ENCODE data around the gene KLK5. TPM values are rescaled to one million over a fixed set of nuclear protein-coding genes. Genes with fewer than 3 reads are reported as not detected.

Gene KLK5
- total RNA-seq (0.28 TPM), polyA plus RNA-seq (1.9 TPM)
- long read RNA-seq, donor 1: 0 reads
- long read RNA-seq, donor 2: 0 reads
- long read RNA-seq, donor 3: 0 reads
- long read RNA-seq, donor 4: 0 reads
- long read RNA-seq, donor 5: 0 reads
- long read RNA-seq, donor 6: 0 reads
- long read RNA-seq, donor 7: 0 reads
- long read RNA-seq, donor 8: 0 reads
- long read RNA-seq, donor 9: 0 reads
- long read RNA-seq, donor 10: 0 reads

DNA sequence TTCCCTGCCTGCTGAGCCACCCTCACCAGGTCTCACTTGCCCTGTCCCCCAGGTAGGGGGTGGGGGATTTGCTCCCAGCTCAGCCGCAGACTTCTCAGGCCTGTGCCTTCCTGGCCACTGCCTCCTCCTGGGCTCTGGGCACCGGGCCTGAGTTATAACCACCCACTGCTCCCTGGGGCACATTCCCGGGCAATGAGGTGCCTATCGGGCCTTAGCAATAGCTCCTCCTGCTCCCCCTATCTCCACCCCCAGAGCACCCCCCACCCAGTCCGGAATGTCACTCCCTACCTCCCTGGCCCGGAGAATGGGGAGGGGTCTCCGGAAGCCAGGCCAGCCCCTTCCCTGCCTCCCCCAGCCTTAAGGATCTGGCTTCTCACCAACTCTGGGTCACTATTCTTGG, at the start of gene KLK5:
TSS of gene KLK5 (minus strand) at position 129 of the 400 bp plus-strand sequence. CDS start 381 bp downstream, outside the sequence.
- Histone ChIP-seq H3K4me1 (ENCODE audit: control insufficient read depth in 2 of 2, insufficient read depth in 2 of 2, low read length in 2 of 2) (no peaks in the 10 kb centered on the region), H3K27me3 (ENCODE audit: control insufficient read depth in 2 of 2, insufficient read depth in 1 of 2, low read length in 1 of 2) (peaks cover 0 to 2% of the 10 kb centered on the region in 2 donors), H3K27ac (ENCODE audit: low read depth in 1 of 2, low read length in 1 of 2) (no peak within 1 kb of the TSS), H3K36me3 (ENCODE audit: control insufficient read depth in 2 of 2, insufficient read depth in 2 of 2, low read length in 1 of 2) (no peaks in the 10 kb centered on the region), H3K4me3 (ENCODE audit: low read length in 2 of 2) (no peak within 1 kb of the TSS), H3K9me3 (ENCODE audit: control insufficient read depth in 2 of 2, insufficient read depth in 1 of 2, low read length in 1 of 2) (no peaks in the 10 kb centered on the region)
- 29% methylated on average over 7 of the region's 7 CpGs for WGBS
- no peak for DNase-seq (ENCODE audit: low read depth in 6 of 9, low spot score in 9 of 9)

DNA sequence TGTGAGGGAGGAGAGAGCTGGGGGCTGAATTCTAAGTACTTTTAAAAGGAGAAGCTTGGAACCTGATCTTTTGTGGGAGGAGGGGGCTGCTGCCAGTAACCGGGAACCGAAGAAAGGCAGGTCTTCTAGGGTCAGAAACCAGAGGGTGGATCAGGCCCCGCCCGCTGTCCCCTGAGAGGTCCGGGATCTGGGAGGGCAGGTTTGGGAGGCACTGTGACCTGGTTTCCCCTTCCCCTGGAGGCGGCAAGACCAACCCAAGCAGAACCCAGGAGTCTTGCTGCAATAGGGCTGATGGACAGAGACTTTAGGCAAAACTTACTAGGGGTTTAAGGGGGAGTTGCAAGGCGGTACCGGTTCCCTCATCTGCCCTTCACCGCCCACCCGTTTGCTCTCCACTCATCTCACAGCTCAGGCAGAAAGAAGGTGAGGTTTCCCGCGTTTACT, 49.3 kb upstream of the KLK5 start:
- no peak overlapping the region for H3K4me3 ChIP-seq (ENCODE audit: low read length in 2 of 2)
- no peak for DNase-seq (ENCODE audit: low read depth in 6 of 9, low spot score in 9 of 9)
- 46% methylated on average over 12 of the region's 12 CpGs for WGBS
- no peak overlapping the region for H3K27ac ChIP-seq (ENCODE audit: low read depth in 1 of 2, low read length in 1 of 2)
- no peaks in the 10 kb centered on the region for H3K36me3 ChIP-seq (ENCODE audit: control insufficient read depth in 2 of 2, insufficient read depth in 2 of 2, low read length in 1 of 2)
- H3K9me3 ChIP-seq (ENCODE audit: control insufficient read depth in 2 of 2, insufficient read depth in 1 of 2, low read length in 1 of 2): peaks cover 0 to 3% of the 10 kb centered on the region in 2 donors
- peaks cover 0 to 22% of the 10 kb centered on the region in 2 donors for H3K27me3 ChIP-seq (ENCODE audit: control insufficient read depth in 2 of 2, insufficient read depth in 1 of 2, low read length in 1 of 2)
- H3K4me1 ChIP-seq (ENCODE audit: control insufficient read depth in 2 of 2, insufficient read depth in 2 of 2, low read length in 2 of 2): no peaks in the 10 kb centered on the region

DNA sequence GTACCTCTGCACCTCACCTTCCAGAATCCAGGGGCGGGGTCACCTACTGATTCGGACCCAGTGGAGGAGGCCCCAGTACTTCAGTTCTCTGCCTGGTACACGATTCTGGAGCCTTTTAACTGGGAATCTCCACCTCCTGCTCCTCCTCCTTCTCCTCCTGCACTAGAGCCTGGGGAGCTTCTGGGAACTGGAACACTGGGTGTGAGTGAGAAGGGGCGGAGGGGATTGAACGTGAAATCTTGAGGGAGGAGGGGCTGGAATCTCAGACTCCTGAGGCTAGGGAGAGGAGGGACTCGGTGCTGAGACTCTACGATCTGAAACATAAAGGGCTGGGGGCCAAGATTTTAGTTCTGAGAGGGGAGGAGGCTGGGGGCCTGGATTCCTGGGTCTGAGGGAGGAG, 48.7 kb upstream of the KLK5 start, which contains the start of gene KLK8:
TSS of gene KLK8 (minus strand) at position 90 of the 400 bp plus-strand sequence. CDS start 437 bp downstream, outside the sequence.
- DNase-seq (ENCODE audit: low read depth in 6 of 9, low spot score in 9 of 9): no peak
- H3K9me3 ChIP-seq (ENCODE audit: control insufficient read depth in 2 of 2, insufficient read depth in 1 of 2, low read length in 1 of 2): peaks cover 0 to 3% of the 10 kb centered on the region in 2 donors
- H3K4me3 ChIP-seq (ENCODE audit: low read length in 2 of 2): no peak within 1 kb of the TSS
- H3K27ac ChIP-seq (ENCODE audit: low read depth in 1 of 2, low read length in 1 of 2): no peak within 1 kb of the TSS
- no peaks in the 10 kb centered on the region for H3K4me1 ChIP-seq (ENCODE audit: control insufficient read depth in 2 of 2, insufficient read depth in 2 of 2, low read length in 2 of 2)
- H3K36me3 ChIP-seq (ENCODE audit: control insufficient read depth in 2 of 2, insufficient read depth in 2 of 2, low read length in 1 of 2): no peaks in the 10 kb centered on the region
- 46% methylated on average over 7 of the region's 7 CpGs for WGBS
- H3K27me3 ChIP-seq (ENCODE audit: control insufficient read depth in 2 of 2, insufficient read depth in 1 of 2, low read length in 1 of 2): peaks cover 0 to 22% of the 10 kb centered on the region in 2 donors

- DNase-seq (ENCODE audit: low read depth in 6 of 9, low spot score in 9 of 9): no peak
- H3K36me3 ChIP-seq (ENCODE audit: control insufficient read depth in 2 of 2, insufficient read depth in 2 of 2, low read length in 1 of 2): no peaks in the 10 kb centered on the region
- 42% methylated on average over 16 of the region's 16 CpGs for WGBS
- H3K4me3 ChIP-seq (ENCODE audit: low read length in 2 of 2): no peak overlapping the region
- no peak overlapping the region for H3K27ac ChIP-seq (ENCODE audit: low read depth in 1 of 2, low read length in 1 of 2)
- peaks cover 0 to 3% of the 10 kb centered on the region in 2 donors for H3K9me3 ChIP-seq (ENCODE audit: control insufficient read depth in 2 of 2, insufficient read depth in 1 of 2, low read length in 1 of 2)
- peaks cover 0 to 22% of the 10 kb centered on the region in 2 donors for H3K27me3 ChIP-seq (ENCODE audit: control insufficient read depth in 2 of 2, insufficient read depth in 1 of 2, low read length in 1 of 2)
- no peaks in the 10 kb centered on the region for H3K4me1 ChIP-seq (ENCODE audit: control insufficient read depth in 2 of 2, insufficient read depth in 2 of 2, low read length in 2 of 2)
These were observed 48.1 kb upstream of the KLK5 start for GRCh38 chr19:51000981-51001380.

GRCh38 chr19:51000426-51000825, 47.6 kb upstream of the KLK5 start:
- no peak overlapping the region for H3K4me3 ChIP-seq (ENCODE audit: low read length in 2 of 2)
- 93% methylated on average over 10 of the region's 10 CpGs for WGBS
- peaks cover 0 to 3% of the 10 kb centered on the region in 2 donors for H3K9me3 ChIP-seq (ENCODE audit: control insufficient read depth in 2 of 2, insufficient read depth in 1 of 2, low read length in 1 of 2)
- H3K4me1 ChIP-seq (ENCODE audit: control insufficient read depth in 2 of 2, insufficient read depth in 2 of 2, low read length in 2 of 2): no peaks in the 10 kb centered on the region
- H3K27me3 ChIP-seq (ENCODE audit: control insufficient read depth in 2 of 2, insufficient read depth in 1 of 2, low read length in 1 of 2): peaks cover 0 to 22% of the 10 kb centered on the region in 2 donors
- DNase-seq (ENCODE audit: low read depth in 6 of 9, low spot score in 9 of 9): no peak
- no peak overlapping the region for H3K27ac ChIP-seq (ENCODE audit: low read depth in 1 of 2, low read length in 1 of 2)
- no peaks in the 10 kb centered on the region for H3K36me3 ChIP-seq (ENCODE audit: control insufficient read depth in 2 of 2, insufficient read depth in 2 of 2, low read length in 1 of 2)

GRCh38 chr19:50998686-50999085, 45.8 kb upstream of the KLK5 start:
- peaks cover 0 to 22% of the 10 kb centered on the region in 2 donors for H3K27me3 ChIP-seq (ENCODE audit: control insufficient read depth in 2 of 2, insufficient read depth in 1 of 2, low read length in 1 of 2)
- DNase-seq (ENCODE audit: low read depth in 6 of 9, low spot score in 9 of 9): no peak
- WGBS: 88% methylated on average over 4 of the region's 4 CpGs

GRCh38 chr19:50998061-50998460, 45.2 kb upstream of the KLK5 start:
- 81% methylated on average over 5 of the region's 5 CpGs for WGBS
- Histone ChIP-seq H3K27ac (ENCODE audit: low read depth in 1 of 2, low read length in 1 of 2) (no peak overlapping the region), H3K4me1 (ENCODE audit: control insufficient read depth in 2 of 2, insufficient read depth in 2 of 2, low read length in 2 of 2) (no peaks in the 10 kb centered on the region), H3K36me3 (ENCODE audit: control insufficient read depth in 2 of 2, insufficient read depth in 2 of 2, low read length in 1 of 2) (no peaks in the 10 kb centered on the region), H3K9me3 (ENCODE audit: control insufficient read depth in 2 of 2, insufficient read depth in 1 of 2, low read length in 1 of 2) (peaks cover 0 to 3% of the 10 kb centered on the region in 2 donors), H3K4me3 (ENCODE audit: low read length in 2 of 2) (no peak overlapping the region), H3K27me3 (ENCODE audit: control insufficient read depth in 2 of 2, insufficient read depth in 1 of 2, low read length in 1 of 2) (peaks cover 0 to 22% of the 10 kb centered on the region in 2 donors)
- DNase-seq (ENCODE audit: low read depth in 6 of 9, low spot score in 9 of 9): no peak

More at GRCh38 chr19:50998686-50999085, 45.8 kb upstream of the KLK5 start:
- Histone ChIP-seq H3K4me1 (ENCODE audit: control insufficient read depth in 2 of 2, insufficient read depth in 2 of 2, low read length in 2 of 2) (no peaks in the 10 kb centered on the region), H3K27ac (ENCODE audit: low read depth in 1 of 2, low read length in 1 of 2) (no peak overlapping the region), H3K4me3 (ENCODE audit: low read length in 2 of 2) (no peak overlapping the region), H3K36me3 (ENCODE audit: control insufficient read depth in 2 of 2, insufficient read depth in 2 of 2, low read length in 1 of 2) (no peaks in the 10 kb centered on the region), H3K9me3 (ENCODE audit: control insufficient read depth in 2 of 2, insufficient read depth in 1 of 2, low read length in 1 of 2) (peaks cover 0 to 3% of the 10 kb centered on the region in 2 donors)

DNA sequence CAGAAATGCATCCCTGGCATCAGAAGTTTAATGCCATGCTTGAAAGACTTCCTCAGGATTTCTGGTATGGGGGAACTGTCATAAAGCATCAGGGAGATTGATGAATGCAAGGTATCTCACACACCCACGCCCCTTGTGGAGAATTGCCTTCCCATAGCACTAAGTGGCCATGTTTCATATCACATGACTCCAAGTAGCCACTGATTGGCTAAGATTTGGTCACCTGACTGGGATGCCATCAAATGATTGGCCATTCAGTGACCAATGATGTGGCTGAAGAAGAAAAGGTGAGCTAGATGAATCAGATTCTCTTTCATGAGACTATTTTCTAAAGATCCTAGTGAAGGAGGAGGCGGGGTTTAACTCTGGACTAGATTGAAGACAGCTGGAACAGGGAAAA, 41.3 kb upstream of the KLK5 start:
- no peaks in the 10 kb centered on the region for H3K36me3 ChIP-seq (ENCODE audit: control insufficient read depth in 2 of 2, insufficient read depth in 2 of 2, low read length in 1 of 2)
- no peak overlapping the region for H3K4me3 ChIP-seq (ENCODE audit: low read length in 2 of 2)
- DNase-seq (ENCODE audit: low read depth in 6 of 9, low spot score in 9 of 9): no peak
- 89% methylated on average over 2 of the region's 2 CpGs for WGBS
- H3K27me3 ChIP-seq (ENCODE audit: control insufficient read depth in 2 of 2, insufficient read depth in 1 of 2, low read length in 1 of 2): no peaks in the 10 kb centered on the region
- H3K9me3 ChIP-seq (ENCODE audit: control insufficient read depth in 2 of 2, insufficient read depth in 1 of 2, low read length in 1 of 2): no peaks in the 10 kb centered on the region
- no peaks in the 10 kb centered on the region for H3K4me1 ChIP-seq (ENCODE audit: control insufficient read depth in 2 of 2, insufficient read depth in 2 of 2, low read length in 2 of 2)
- H3K27ac ChIP-seq (ENCODE audit: low read depth in 1 of 2, low read length in 1 of 2): no peak overlapping the region

- H3K27ac ChIP-seq (ENCODE audit: low read depth in 1 of 2, low read length in 1 of 2): no peak overlapping the region
- no peak for DNase-seq (ENCODE audit: low read depth in 6 of 9, low spot score in 9 of 9)
These were observed 39.8 kb upstream of the KLK5 start for GRCh38 chr19:50992666-50993035.

More at GRCh38 chr19:50992666-50993035, 39.8 kb upstream of the KLK5 start:
- H3K9me3 ChIP-seq (ENCODE audit: control insufficient read depth in 2 of 2, insufficient read depth in 1 of 2, low read length in 1 of 2): no peaks in the 10 kb centered on the region
- H3K36me3 ChIP-seq (ENCODE audit: control insufficient read depth in 2 of 2, insufficient read depth in 2 of 2, low read length in 1 of 2): no peaks in the 10 kb centered on the region
- no peaks in the 10 kb centered on the region for H3K27me3 ChIP-seq (ENCODE audit: control insufficient read depth in 2 of 2, insufficient read depth in 1 of 2, low read length in 1 of 2)
- H3K4me1 ChIP-seq (ENCODE audit: control insufficient read depth in 2 of 2, insufficient read depth in 2 of 2, low read length in 2 of 2): no peaks in the 10 kb centered on the region
- WGBS: 85% methylated on average over 2 of the region's 2 CpGs
- H3K4me3 ChIP-seq (ENCODE audit: low read length in 2 of 2): no peak overlapping the region

All from thymus (tissue), 14 donors.